ENCODE measurements around the gene ZNF318.
"Not testable (repeated sequence)": the region's sequence is repeated elsewhere in the genome, so short reads cannot be mapped to it uniquely, and the experiment has no call there.

ZNF318 gene

GRCh38 chr6:43308101-43308989 lies 61.1 kb downstream of the ZNF318 start, which contains the start of gene CRIP3:
Gene CRIP3 (minus strand): TSS chr6:43308826. CDS start chr6:43308792, 34 bp downstream.
- peak; percentile 63 for DNase-seq (ENCODE audit: low spot score)
- TF ChIP-seq CTCF (IDR thresholded peaks at IDR 0.05; ENCODE audit: borderline replicate concordance, control extremely low read depth, extremely low read depth, insufficient read depth, missing control alignments): peak; percentile 39
- in situ Hi-C loops (cut with MboI; ENCODE audit: low sequenced_read_pairs, unreplicated experiment): no loop called here

GRCh38 chr6:43307451-43308100 lies 61.9 kb downstream of the ZNF318 start:
- in situ Hi-C loops (cut with MboI; ENCODE audit: low sequenced_read_pairs, unreplicated experiment): no loop called here
- no peak for DNase-seq (ENCODE audit: low spot score)
- no peak for TF ChIP-seq CTCF (IDR thresholded peaks at IDR 0.05; ENCODE audit: borderline replicate concordance, control extremely low read depth, extremely low read depth, insufficient read depth, missing control alignments)

GRCh38 chr6:43306086-43306485 lies 63.4 kb downstream of the ZNF318 start:
- DNase-seq (ENCODE audit: low spot score): no peak
- in situ Hi-C loops (cut with MboI; ENCODE audit: low sequenced_read_pairs, unreplicated experiment): no loop called here
- no peak for TF ChIP-seq CTCF (IDR thresholded peaks at IDR 0.05; ENCODE audit: borderline replicate concordance, control extremely low read depth, extremely low read depth, insufficient read depth, missing control alignments)

GRCh38 chr6:43304882-43305281 lies 64.6 kb downstream of the ZNF318 start:
- no peak for TF ChIP-seq CTCF (IDR thresholded peaks at IDR 0.05; ENCODE audit: borderline replicate concordance, control extremely low read depth, extremely low read depth, insufficient read depth, missing control alignments)
- DNase-seq (ENCODE audit: low spot score): no peak
- in situ Hi-C loops (cut with MboI; ENCODE audit: low sequenced_read_pairs, unreplicated experiment): no loop called here

GRCh38 chr6:43304361-43304760 lies 65.1 kb downstream of the ZNF318 start:
- in situ Hi-C loops (cut with MboI; ENCODE audit: low sequenced_read_pairs, unreplicated experiment): no loop called here
- no peak for DNase-seq (ENCODE audit: low spot score)
- no peak for TF ChIP-seq CTCF (IDR thresholded peaks at IDR 0.05; ENCODE audit: borderline replicate concordance, control extremely low read depth, extremely low read depth, insufficient read depth, missing control alignments)

- in situ Hi-C loops (cut with MboI; ENCODE audit: low sequenced_read_pairs, unreplicated experiment): no loop called here
- TF ChIP-seq CTCF (IDR thresholded peaks at IDR 0.05; ENCODE audit: borderline replicate concordance, control extremely low read depth, extremely low read depth, insufficient read depth, missing control alignments): no peak
- DNase-seq (ENCODE audit: low spot score): no peak
Observed at GRCh38 chr6:43303751-43304331, 65.6 kb downstream of the ZNF318 start.

GRCh38 chr6:43303006-43303405 lies 66.4 kb downstream of the ZNF318 start:
- DNase-seq (ENCODE audit: low spot score); in situ Hi-C loops (cut with MboI; ENCODE audit: low sequenced_read_pairs, unreplicated experiment): not testable (repeated sequence)
